Kidney (tissue), 14 donors: ENCODE data around the gene ATP8A2. TPM values are rescaled to one million over a fixed set of nuclear protein-coding genes. Genes with fewer than 3 reads are reported as not detected.

ENCODE experiments used
- DNase-seq, 5 donors: peaks; one replicate each; pipeline ENCODE4 v3.0.0-alpha.2; 2013 to 2020
- FAIRE-seq: peaks from 2 replicates; lab custom pipeline; 2012; peaks lifted over from hg19 to GRCh38; lab: Jason Lieb, UNC
- H3K27ac ChIP-seq, 2 donors: one replicate each; pipeline ENCODE4 v1.7.0; 2013; ENCODE audit warnings: low read depth in 2 of 2, low read length in 2 of 2, inconsistent platforms in 1 of 2
- H3K27me3 ChIP-seq: one replicate; pipeline ENCODE4 v1.7.1; 2013; ENCODE audit warnings: low read length, inconsistent platforms; ENCODE audit not compliant: control insufficient read depth, insufficient read depth
- H3K36me3 ChIP-seq, 3 donors: one replicate each; pipeline versions ENCODE4 v1.7.0 to v1.7.1; 2013; ENCODE audit warnings: low read length in 3 of 3, control low read depth in 1 of 3, inconsistent platforms in 1 of 3; ENCODE audit not compliant: insufficient read depth in 3 of 3, control insufficient read depth in 2 of 3
- H3K4me1 ChIP-seq, 3 donors: one replicate each; pipeline versions ENCODE4 v1.7.0 to v1.7.1; 2013; ENCODE audit warnings: low read length in 3 of 3, inconsistent platforms in 1 of 3, low read depth in 1 of 3; ENCODE audit not compliant: control insufficient read depth in 2 of 3, insufficient read depth in 2 of 3
- H3K4me3 ChIP-seq, 3 donors: one replicate each; pipeline versions ENCODE4 v1.7.0 to v1.8.1; 2013; ENCODE audit warnings: low read length in 3 of 3, control low read depth in 1 of 3, inconsistent platforms in 1 of 3
- H3K9ac ChIP-seq, 3 donors: one replicate each; pipeline versions ENCODE4 v1.7.0 to v1.7.1; 2013; ENCODE audit warnings: low read length in 3 of 3, control low read depth in 1 of 3, inconsistent platforms in 1 of 3
- H3K9me3 ChIP-seq, 3 donors: one replicate each; pipeline versions ENCODE4 v1.7.0 to v1.7.1; 2013; ENCODE audit warnings: low read length in 3 of 3, control low read depth in 1 of 3, inconsistent platforms in 1 of 3; ENCODE audit not compliant: control insufficient read depth in 2 of 3, insufficient read depth in 1 of 3
- CTCF ChIP-seq: IDR thresholded peaks from 3 replicates; pipeline ENCODE4 v1.5.1; 2012; ENCODE audit warnings: mild to moderate bottlenecking, moderate library complexity, borderline replicate concordance; ENCODE audit not compliant: insufficient read depth; ENCODE audit errors: extremely low read depth
- intact Hi-C: fragments of 100-400 bp; cut with DNase I; formaldehyde crosslinking; loops from one replicate; pipeline ENCODE4 v1.11.1; 2022
- polyA plus RNA-seq: library from polyadenylated mRNA; stranded (reverse); fragments of 350-450 nt; fragmentation: Illumina TruSeq; extraction: RNeasy Lipid Tissue Mini Kit (QIAGEN cat#74804); gene quantifications from one replicate; pipeline ENCODE4 v1.2.3, GENCODE V29; 2014; ENCODE audit warnings: low read depth, low replicate concordance; ENCODE audit not compliant: insufficient read depth
- total RNA-seq: library from RNA; stranded (reverse); fragmentation: NEBNext Ultra II Directional; extraction: Animal tissue kit (Norgen Biotek cat#: 25700); gene quantifications from one replicate; pipeline ENCODE4 v1.2.1, GENCODE V29; 2021
- donor health status: control.
- donor health status: control.
- donor health status: control.
- donor health status: control.
- donor health status: control.
- donor health status: DM: yes; HTN: yes; CAD: no.
- donor health status: Normal renal cell carcinoma (clear cell type).

The ATP8A2 gene
- total and polyA plus RNA-seq, 2 donors from 2014 or later = 0.50 to 0.73 TPM

- peaks cover 3% of the 10 kb centered on the region for H3K27me3 ChIP-seq
- H3K9me3 ChIP-seq = no peaks in the 10 kb centered on the region
- H3K36me3 ChIP-seq = peaks cover 0 to 3% (median 0%) of the 10 kb centered on the region in 3 donors
- intact Hi-C loops = no loop called here
- no peaks in the 10 kb centered on the region for H3K4me1 ChIP-seq
- no peak within 1 kb of the TSS for H3K27ac ChIP-seq
- peak within 1 kb of the TSS; percentile 3 to 61 (median 50) for H3K4me3 ChIP-seq
- no peak for TF ChIP-seq CTCF
- DNase-seq (peak; percentile 74 to 91 (median 86)), FAIRE-seq (no peak)
- peak within 1 kb of the TSS in 1 of 3 donors; percentile 28 for H3K9ac ChIP-seq
Measured at GRCh38 chr13:26051657-26052311, 680.0 kb downstream of the ATP8A2 start, which contains the start of gene SHISA2. Gene SHISA2, minus strand, starts transcription at chr13:26052016. Its CDS starts 1,041 bp downstream, at chr13:26050975.

GRCh38 chr13:26052337-26052736 is 680.6 kb downstream of the ATP8A2 start:
- no peak for TF ChIP-seq CTCF
- DNase-seq = peak in 1 of 5 donors; percentile 63
- intact Hi-C loops = no loop called here
- Histone ChIP-seq H3K36me3 (no peaks in the 10 kb centered on the region), H3K9ac (peak overlapping the region in 1 of 3 donors; percentile 28), H3K4me1 (no peaks in the 10 kb centered on the region), H3K27me3 (peaks cover 3% of the 10 kb centered on the region), H3K27ac (no peak overlapping the region), H3K4me3 (peak overlapping the region; percentile 3 to 61 (median 50)), H3K9me3 (no peaks in the 10 kb centered on the region)
- FAIRE-seq = no peak

- intact Hi-C loops = no loop called here
- no peak overlapping the region for H3K27ac ChIP-seq
Measured at GRCh38 chr13:26053418-26053980, 681.7 kb downstream of the ATP8A2 start.

More at GRCh38 chr13:26053418-26053980, 681.7 kb downstream of the ATP8A2 start:
- TF ChIP-seq CTCF = no peak
- H3K4me3 ChIP-seq = no peak overlapping the region
- DNase-seq (no peak), FAIRE-seq (no peak)
- peaks cover 3% of the 10 kb centered on the region for H3K27me3 ChIP-seq
- no peaks in the 10 kb centered on the region for H3K4me1 ChIP-seq
- no peaks in the 10 kb centered on the region for H3K9me3 ChIP-seq
- H3K9ac ChIP-seq = no peak overlapping the region
- no peaks in the 10 kb centered on the region for H3K36me3 ChIP-seq
